GM12878 (cell line): ENCODE measurements around the gene STKLD1. TPM values are rescaled to one million over a fixed set of nuclear protein-coding genes. Genes with fewer than 3 reads are reported as not detected.

Source experiments
- ATAC-seq: fragments of 200-7000 bp; cut with Tn5 transposase; 3 replicates; pipeline ENCODE4 v1.9.1; 2020; ENCODE audit warnings: mild to moderate bottlenecking, moderate library complexity
- BruUV-seq: library from RNA; stranded (reverse); fragments of 400-500 nt; replicated peaks from 2 replicates; lab custom pipeline; 2021; lab: Mats Ljungman, UMichigan
- CTCF ChIA-PET: fragments of 300-600 bp; sonication (Branson Sonifier 250); formaldehyde crosslinking; extraction: SDS; loops from one replicate; lab custom pipeline; 2021; ENCODE audit warnings: inconsistent platforms; lab: Yijun Ruan, JAX
- POLR2A ChIA-PET: fragments of 350-600 bp; formaldehyde crosslinking; extraction: SDS; loops from one replicate; lab custom pipeline; 2021; ENCODE audit warnings: inconsistent platforms; lab: Charles Lee
- RAD21 ChIA-PET: fragments of 300-600 bp; sonication (Branson Sonifier 250); formaldehyde crosslinking; loops from one replicate; lab custom pipeline; 2023; ENCODE audit warnings: antibody characterized with exemption; ENCODE audit not compliant: unreplicated experiment; lab: Charles Lee
- SMC1A ChIA-PET: fragments of 300-600 bp; sonication (Branson Sonifier 250); formaldehyde crosslinking; loops from one replicate; lab custom pipeline; 2023; ENCODE audit not compliant: unreplicated experiment, uncharacterized antibody; lab: Charles Lee
- DNase-seq: peaks from one replicate; pipeline ENCODE4 v3.0.0-alpha.2; 2011; ENCODE audit warnings: low read depth, low spot score
- FAIRE-seq: peaks from 3 replicates; lab custom pipeline; 2011; peaks lifted over from hg19 to GRCh38; lab: Jason Lieb, UNC
- H2AFZ ChIP-seq: 2 replicates; pipeline ENCODE4 v1.6.0; 2011; ENCODE audit warnings: low read depth, low read length, control low read depth; ENCODE audit not compliant: control insufficient read depth
- H3K27ac ChIP-seq: 2 replicates; pipeline ENCODE4 v1.5.1; 2011; ENCODE audit warnings: control low read depth; ENCODE audit not compliant: control insufficient read depth, insufficient read depth
- H3K27me3 ChIP-seq, 2 experiments: replicated peaks in 1 of 2; 2 replicates each; pipeline versions ENCODE4 v1.6.0 to v1.6.1; 2011; ENCODE audit warnings: low read length in 1 of 2; ENCODE audit not compliant: control insufficient read depth in 2 of 2, insufficient read depth in 2 of 2
- H3K36me3 ChIP-seq, 2 experiments: 2 replicates each; pipeline ENCODE4 v1.5.1; 2011; ENCODE audit warnings: low read length in 1 of 2; ENCODE audit not compliant: control insufficient read depth in 2 of 2, insufficient read depth in 2 of 2
- H3K4me1 ChIP-seq: 2 replicates; pipeline ENCODE4 v1.6.1; 2011; ENCODE audit warnings: mild to moderate bottlenecking, low read length, moderate library complexity, mixed read lengths; ENCODE audit not compliant: control insufficient read depth, insufficient read depth
- H3K4me2 ChIP-seq: 2 replicates; pipeline ENCODE4 v1.6.0; 2011; ENCODE audit warnings: control low read depth; ENCODE audit not compliant: control insufficient read depth, insufficient read depth
- H3K4me3 ChIP-seq: fragments of 200-600 bp; sonication (generic); 2 replicates; pipeline ENCODE4 v1.5.1; 2016
- H3K79me2 ChIP-seq: 2 replicates; pipeline ENCODE4 v1.6.0; 2011; ENCODE audit warnings: low read length; ENCODE audit not compliant: control insufficient read depth, insufficient read depth
- H3K9ac ChIP-seq: 2 replicates; pipeline ENCODE4 v1.8.0; 2011; ENCODE audit warnings: low read length, control low read depth, mixed read lengths; ENCODE audit not compliant: control insufficient read depth, insufficient read depth
- H3K9me3 ChIP-seq: replicated peaks from 3 replicates; pipeline ENCODE4 v1.5.1; 2011; ENCODE audit warnings: mild to moderate bottlenecking, low read length; ENCODE audit not compliant: control insufficient read depth, insufficient read depth
- H4K20me1 ChIP-seq: 2 replicates; pipeline ENCODE4 v1.6.0; 2011; ENCODE audit not compliant: control insufficient read depth, insufficient read depth
- CEBPZ ChIP-seq: fragments of 150-350 bp; IDR thresholded peaks from 2 replicates; pipeline ENCODE4 v1.6.1; 2016; ENCODE audit warnings: low read depth, low read length
- CREM ChIP-seq: IDR thresholded peaks from 2 replicates; pipeline ENCODE4 v1.6.1; 2014; ENCODE audit warnings: antibody characterized with exemption, low read depth
- LARP7 ChIP-seq: fragments of 450-650 bp; IDR thresholded peaks from 2 replicates; pipeline ENCODE4 v1.6.1; 2017; ENCODE audit warnings: mild to moderate bottlenecking
- MEF2A ChIP-seq: IDR thresholded peaks from 2 replicates; pipeline ENCODE4 v1.6.1; 2011; ENCODE audit warnings: low read depth, mild to moderate bottlenecking, low read length, moderate library complexity; ENCODE audit not compliant: insufficient read depth
- MXI1 ChIP-seq: fragments of 150-350 bp; IDR thresholded peaks from 2 replicates; pipeline ENCODE4 v1.6.1; 2011; ENCODE audit warnings: low read depth, mild to moderate bottlenecking, inconsistent platforms, low read length, improper control_type of control experiment
- NR2F1 ChIP-seq: fragments of 450-650 bp; conservative IDR thresholded peaks from 2 replicates; pipeline ENCODE4 v1.6.1; 2017; ENCODE audit warnings: mild to moderate bottlenecking
- NRF1 ChIP-seq: conservative IDR thresholded peaks from 2 replicates; pipeline ENCODE4 v1.6.1; 2011; ENCODE audit warnings: mild to moderate bottlenecking, low read depth, low read length, improper control_type of control experiment
- TBL1XR1 ChIP-seq: IDR thresholded peaks from 2 replicates; pipeline ENCODE4 v1.6.1; 2012; ENCODE audit warnings: low read depth, low read length, improper control_type of control experiment
- ZBTB4 ChIP-seq: fragments of 450-650 bp; formaldehyde crosslinking; IDR thresholded peaks from 2 replicates; pipeline ENCODE4 v1.4.0; 2022; ENCODE audit warnings: mild to moderate bottlenecking, moderate library complexity
- ZNF217 ChIP-seq: fragments of 450-650 bp; IDR thresholded peaks from 2 replicates; pipeline ENCODE4 v1.6.1; 2017; ENCODE audit warnings: antibody characterized with exemption, mild to moderate bottlenecking
- ZNF622 ChIP-seq: fragments of 450-650 bp; IDR thresholded peaks from 2 replicates; pipeline ENCODE4 v1.6.1; 2017; ENCODE audit warnings: mild to moderate bottlenecking, inconsistent platforms
- WGBS: methylation state at CpG from one replicate; pipeline ENCODE4 v1.1.6; 2016; ENCODE audit warnings: low lambda C conversion rate; ENCODE audit not compliant: insufficient replicate concordance, insufficient coverage; ENCODE audit errors: missing lambda C conversion rate; 5-methylcytosine and 5-hydroxymethylcytosine counted together
- in situ Hi-C: fragments of 300-500 bp; cut with MboI; formaldehyde crosslinking; loops from 9 replicates; pipeline ENCODE4 v1.14.3; 2018; ENCODE audit warnings: mixed read lengths
- intact Hi-C: fragments of 100-400 bp; cut with micrococcal nuclease; formaldehyde crosslinking; loops from one replicate; pipeline ENCODE4 v1.14.2; 2022; ENCODE audit not compliant: unreplicated experiment
- polyA plus RNA-seq, 11 experiments: library from polyadenylated mRNA; depleted of rRNA in 4 of 11; unstranded in 6 of 11; stranded (reverse) in 5 of 11; fragments of >200 nt; fragmentation: Nextera tagmentation in 4 of 11; fragmentation: Illumina TruSeq in 1 of 11; extraction: Ambion mirVana in 4 of 11; extraction: Trizol in 1 of 11; gene quantifications; 1 replicate in 1 of 11; 2 replicates in 10 of 11; pipeline versions ENCODE4 v1.2.1 to v1.2.3, GENCODE V29; 2011 to 2016; ENCODE audit warnings: inconsistent platforms in 2 of 11, missing spikeins in 2 of 11, low read depth in 1 of 11
- total RNA-seq, 4 experiments: library from RNA; depleted of rRNA in 3 of 4; stranded (reverse); fragments of >200 nt in 3 of 4; fragmentation: Illumina TruSeq in 1 of 4; extraction: Trizol in 1 of 4; gene quantifications; 2 replicates each; pipeline versions ENCODE4 v1.2.1 to v1.2.3, GENCODE V29; 2013 to 2021
- TF ChIP-seq, protein P1 (sequence below): fragments of 450-650 bp; IDR thresholded peaks from 2 replicates; pipeline ENCODE4 v1.6.1; 2017; ENCODE audit warnings: mild to moderate bottlenecking, moderate library complexity
- TF ChIP-seq, protein P2 (sequence below): IDR thresholded peaks from 2 replicates; pipeline ENCODE4 v1.6.1; 2012; ENCODE audit warnings: low read length, inconsistent platforms

Gene STKLD1
- total and polyA plus RNA-seq, 10 of the 15 experiments (the other 5 are each of a cell fraction or from before 2014, with no cell fraction given), result 0.07 to 0.40 (median 0.29) TPM; not detected in 4

DNA sequence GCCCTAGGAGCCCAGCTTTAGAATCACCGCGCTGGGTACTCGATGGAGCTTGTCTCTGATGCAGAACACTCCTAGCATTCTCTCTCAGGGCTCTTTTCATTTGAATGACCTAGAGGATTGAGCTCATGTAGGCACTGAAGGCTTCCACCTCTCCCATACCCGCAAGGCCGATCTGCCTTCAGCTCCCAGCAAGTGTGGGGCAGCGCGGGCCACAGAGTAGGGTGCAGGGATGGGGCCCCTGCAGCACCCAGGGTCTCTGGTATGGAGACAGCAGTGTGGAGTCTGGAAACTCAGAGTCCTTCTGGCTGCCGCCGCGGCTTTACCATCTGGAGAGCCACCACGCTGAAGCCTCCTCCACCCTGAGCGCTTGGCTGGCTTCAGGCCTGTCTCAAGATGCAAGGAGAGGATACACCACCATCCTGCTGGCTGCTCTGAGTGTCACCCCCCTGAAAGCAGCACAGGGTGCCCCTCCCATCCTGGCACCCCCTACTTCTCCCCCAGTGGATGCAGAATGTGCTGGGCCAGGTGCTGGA lies 12.9 kb downstream of the STKLD1 start:
- Histone ChIP-seq H3K9me3 (no peaks in the 10 kb centered on the region), H3K27ac (no peak overlapping the region), H3K4me1 (no peaks in the 10 kb centered on the region), H4K20me1 (no peaks in the 10 kb centered on the region), H3K79me2 (no peaks in the 10 kb centered on the region), H3K27me3 (no peaks in the 10 kb centered on the region), H2AFZ (no peak overlapping the region), H3K36me3 (no peaks in the 10 kb centered on the region), H3K4me2 (no peak overlapping the region), H3K4me3 (no peak overlapping the region), H3K9ac (no peak overlapping the region)
- ChIA-PET POLR2A (no interaction called here), CTCF (interaction anchor here (1.2 kb wide), 1 partner anchor 12 kb away, joined by 3 read pairs; no protein-coding TSS in a partner anchor), SMC1A (no interaction called here), RAD21 (no interaction called here)
- ATAC-seq, result no peak
- no peak for FAIRE-seq
- WGBS, result 67% methylated on average over 12 of the region's 12 CpGs
- BruUV-seq, result no TSS peak
- no peak for DNase-seq
- in situ Hi-C loops, result no loop called here
- intact Hi-C loops, result no loop called here
- no peak for TF ChIP-seq CREM
- TF ChIP-seq, protein P1, sequence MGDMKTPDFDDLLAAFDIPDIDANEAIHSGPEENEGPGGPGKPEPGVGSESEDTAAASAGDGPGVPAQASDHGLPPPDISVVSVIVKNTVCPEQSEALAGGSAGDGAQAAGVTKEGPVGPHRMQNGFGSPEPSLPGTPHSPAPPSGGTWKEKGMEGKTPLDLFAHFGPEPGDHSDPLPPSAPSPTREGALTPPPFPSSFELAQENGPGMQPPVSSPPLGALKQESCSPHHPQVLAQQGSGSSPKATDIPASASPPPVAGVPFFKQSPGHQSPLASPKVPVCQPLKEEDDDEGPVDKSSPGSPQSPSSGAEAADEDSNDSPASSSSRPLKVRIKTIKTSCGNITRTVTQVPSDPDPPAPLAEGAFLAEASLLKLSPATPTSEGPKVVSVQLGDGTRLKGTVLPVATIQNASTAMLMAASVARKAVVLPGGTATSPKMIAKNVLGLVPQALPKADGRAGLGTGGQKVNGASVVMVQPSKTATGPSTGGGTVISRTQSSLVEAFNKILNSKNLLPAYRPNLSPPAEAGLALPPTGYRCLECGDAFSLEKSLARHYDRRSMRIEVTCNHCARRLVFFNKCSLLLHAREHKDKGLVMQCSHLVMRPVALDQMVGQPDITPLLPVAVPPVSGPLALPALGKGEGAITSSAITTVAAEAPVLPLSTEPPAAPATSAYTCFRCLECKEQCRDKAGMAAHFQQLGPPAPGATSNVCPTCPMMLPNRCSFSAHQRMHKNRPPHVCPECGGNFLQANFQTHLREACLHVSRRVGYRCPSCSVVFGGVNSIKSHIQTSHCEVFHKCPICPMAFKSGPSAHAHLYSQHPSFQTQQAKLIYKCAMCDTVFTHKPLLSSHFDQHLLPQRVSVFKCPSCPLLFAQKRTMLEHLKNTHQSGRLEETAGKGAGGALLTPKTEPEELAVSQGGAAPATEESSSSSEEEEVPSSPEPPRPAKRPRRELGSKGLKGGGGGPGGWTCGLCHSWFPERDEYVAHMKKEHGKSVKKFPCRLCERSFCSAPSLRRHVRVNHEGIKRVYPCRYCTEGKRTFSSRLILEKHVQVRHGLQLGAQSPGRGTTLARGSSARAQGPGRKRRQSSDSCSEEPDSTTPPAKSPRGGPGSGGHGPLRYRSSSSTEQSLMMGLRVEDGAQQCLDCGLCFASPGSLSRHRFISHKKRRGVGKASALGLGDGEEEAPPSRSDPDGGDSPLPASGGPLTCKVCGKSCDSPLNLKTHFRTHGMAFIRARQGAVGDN, result no peak
- TF ChIP-seq, protein P2, sequence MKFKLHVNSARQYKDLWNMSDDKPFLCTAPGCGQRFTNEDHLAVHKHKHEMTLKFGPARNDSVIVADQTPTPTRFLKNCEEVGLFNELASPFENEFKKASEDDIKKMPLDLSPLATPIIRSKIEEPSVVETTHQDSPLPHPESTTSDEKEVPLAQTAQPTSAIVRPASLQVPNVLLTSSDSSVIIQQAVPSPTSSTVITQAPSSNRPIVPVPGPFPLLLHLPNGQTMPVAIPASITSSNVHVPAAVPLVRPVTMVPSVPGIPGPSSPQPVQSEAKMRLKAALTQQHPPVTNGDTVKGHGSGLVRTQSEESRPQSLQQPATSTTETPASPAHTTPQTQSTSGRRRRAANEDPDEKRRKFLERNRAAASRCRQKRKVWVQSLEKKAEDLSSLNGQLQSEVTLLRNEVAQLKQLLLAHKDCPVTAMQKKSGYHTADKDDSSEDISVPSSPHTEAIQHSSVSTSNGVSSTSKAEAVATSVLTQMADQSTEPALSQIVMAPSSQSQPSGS, result no peak
- no peak for TF ChIP-seq CEBPZ
- TF ChIP-seq LARP7, result no peak
- no peak for TF ChIP-seq ZNF217
- no peak for TF ChIP-seq MEF2A
- TF ChIP-seq NR2F1, result no peak
- no peak for TF ChIP-seq ZBTB4 (CRISPR knock-in tag)
- TF ChIP-seq ZNF622, result no peak
- TF ChIP-seq TBL1XR1, result no peak
- no peak for TF ChIP-seq MXI1
- no peak for TF ChIP-seq NRF1
